GM12878 (cell line): ENCODE results near the gene SLC46A2.

Experiments used
- ATF7 ChIP-seq: fragments of 450-650 bp; IDR thresholded peaks from 2 replicates; pipeline ENCODE4 v1.6.1; 2016; ENCODE audit warnings: low read depth, mild to moderate bottlenecking
- BHLHE40 ChIP-seq, 2 experiments: fragments of 450-650 bp in 1 of 2; IDR thresholded peaks; 2 replicates each; pipeline ENCODE4 v1.6.1; 2011 to 2017; ENCODE audit warnings: low read depth in 2 of 2, borderline replicate concordance in 1 of 2, improper control_type of control experiment in 1 of 2, low read length in 1 of 2, mild to moderate bottlenecking in 1 of 2
- CTCF ChIP-seq, 3 experiments: IDR thresholded peaks in 2 of 3; conservative IDR thresholded peaks in 1 of 3; 2 replicates each; pipeline ENCODE4 v1.5.1; 2011; ENCODE audit warnings: low read depth in 3 of 3, low read length in 3 of 3, mild to moderate bottlenecking in 3 of 3, control low read depth in 2 of 3, moderate library complexity in 2 of 3, inconsistent platforms in 1 of 3, mixed read lengths in 1 of 3; ENCODE audit not compliant: control insufficient read depth in 2 of 3, insufficient read depth in 1 of 3; ENCODE audit errors: extremely low read depth in 1 of 3
- EP300 ChIP-seq, 2 experiments: fragments of 150-350 bp in 1 of 2; IDR thresholded peaks; 2 replicates each; pipeline ENCODE4 v1.6.1; 2011 to 2012; ENCODE audit warnings: low read depth in 2 of 2, low read length in 2 of 2, borderline replicate concordance in 1 of 2, improper control_type of control experiment in 1 of 2, inconsistent platforms in 1 of 2; ENCODE audit not compliant: control insufficient read depth in 1 of 2
- HDAC2 ChIP-seq: fragments of 200-600 bp; sonication (generic); IDR thresholded peaks from 2 replicates; pipeline ENCODE4 v1.6.1; 2017
- MAX ChIP-seq: IDR thresholded peaks from 2 replicates; pipeline ENCODE4 v1.6.1; 2012; ENCODE audit warnings: low read depth, low read length, improper control_type of control experiment
- POLR2AphosphoS2 ChIP-seq: IDR thresholded peaks from 2 replicates; pipeline ENCODE4 v1.6.1; 2011; ENCODE audit warnings: low read depth, mild to moderate bottlenecking, low read length, improper control_type of control experiment, moderate library complexity
- POLR2AphosphoS5 ChIP-seq: IDR thresholded peaks from 2 replicates; pipeline ENCODE4 v1.6.1; 2011; ENCODE audit warnings: mild to moderate bottlenecking, low read length, inconsistent platforms
- SRF ChIP-seq, 2 experiments: IDR thresholded peaks; 2 replicates each; pipeline ENCODE4 v1.6.1; 2011; ENCODE audit warnings: low read depth in 2 of 2, low read length in 2 of 2, mild to moderate bottlenecking in 1 of 2, moderate library complexity in 1 of 2
- TCF12 ChIP-seq: IDR thresholded peaks from 2 replicates; pipeline ENCODE4 v1.6.1; 2011; ENCODE audit warnings: low read depth, mild to moderate bottlenecking, low read length
- ZNF592 ChIP-seq: fragments of 450-650 bp; IDR thresholded peaks from 2 replicates; pipeline ENCODE4 v1.6.1; 2017; ENCODE audit warnings: mild to moderate bottlenecking, moderate library complexity

- TF ChIP-seq POLR2AphosphoS5, result no peak
- no peak for TF ChIP-seq CTCF (IDR thresholded peaks at IDR 0.05 in 2 of 3, conservative IDR thresholded peaks at IDR 0.05 in 1 of 3; ENCODE audit: control insufficient read depth in 2 of 3, extremely low read depth in 1 of 3, insufficient read depth in 1 of 3, low read depth in 3 of 3, low read length in 3 of 3)
- no peak for TF ChIP-seq POLR2AphosphoS2
- no peak for TF ChIP-seq EP300 (IDR thresholded peaks at IDR 0.05; ENCODE audit: borderline replicate concordance in 1 of 2, control insufficient read depth in 1 of 2, low read depth in 2 of 2, low read length in 2 of 2)
- no peak for TF ChIP-seq ATF7
- no peak for TF ChIP-seq ZNF592
- no peak for TF ChIP-seq TCF12
- TF ChIP-seq SRF (IDR thresholded peaks at IDR 0.05; ENCODE audit: low read depth in 2 of 2, low read length in 2 of 2), result no peak
- TF ChIP-seq BHLHE40 (IDR thresholded peaks at IDR 0.05; ENCODE audit: borderline replicate concordance in 1 of 2, low read depth in 2 of 2, low read length in 1 of 2), result no peak
- no peak for TF ChIP-seq HDAC2
- TF ChIP-seq MAX, result no peak
Observed at GRCh38 chr9:112841261-112841660, 49.4 kb downstream of the SLC46A2 start.
